GM19438 (cell line): ENCODE measurements around the gene ANHX.

Experiments used
- ATAC-seq: cut with Tn5 transposase; IDR thresholded peaks from one replicate; pipeline ENCODE4 v1.9.1; 2021; ENCODE audit warnings: low read depth; ENCODE audit not compliant: unreplicated experiment

Gene ANHX

DNA sequence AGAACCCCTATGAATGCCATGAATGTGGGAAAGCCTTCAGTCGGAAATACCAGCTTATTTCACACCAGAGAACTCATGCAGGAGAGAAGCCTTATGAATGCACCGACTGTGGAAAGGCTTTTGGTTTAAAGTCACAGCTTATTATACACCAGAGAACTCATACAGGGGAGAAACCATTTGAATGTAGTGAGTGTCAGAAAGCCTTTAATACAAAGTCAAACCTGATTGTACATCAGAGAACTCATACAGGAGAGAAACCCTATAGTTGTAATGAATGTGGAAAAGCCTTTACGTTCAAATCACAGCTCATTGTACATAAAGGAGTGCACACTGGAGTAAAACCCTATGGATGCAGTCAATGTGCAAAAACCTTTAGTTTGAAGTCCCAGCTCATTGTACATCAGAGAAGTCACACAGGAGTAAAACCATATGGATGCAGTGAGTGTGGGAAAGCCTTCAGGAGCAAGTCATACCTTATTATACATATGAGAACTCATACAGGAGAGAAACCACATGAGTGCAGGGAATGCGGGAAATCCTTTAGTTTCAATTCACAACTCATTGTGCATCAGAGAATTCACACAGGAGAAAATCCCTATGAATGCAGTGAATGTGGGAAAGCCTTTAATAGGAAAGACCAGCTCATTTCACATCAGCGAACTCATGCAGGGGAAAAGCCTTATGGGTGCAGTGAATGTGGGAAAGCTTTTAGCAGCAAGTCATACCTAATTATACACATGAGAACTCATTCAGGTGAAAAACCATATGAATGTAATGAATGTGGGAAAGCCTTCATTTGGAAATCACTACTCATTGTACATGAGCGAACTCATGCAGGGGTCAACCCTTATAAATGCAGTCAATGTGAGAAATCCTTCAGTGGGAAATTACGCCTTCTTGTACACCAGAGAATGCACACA, 32.1 kb downstream of the ANHX start:
- ATAC-seq: no peak

DNA sequence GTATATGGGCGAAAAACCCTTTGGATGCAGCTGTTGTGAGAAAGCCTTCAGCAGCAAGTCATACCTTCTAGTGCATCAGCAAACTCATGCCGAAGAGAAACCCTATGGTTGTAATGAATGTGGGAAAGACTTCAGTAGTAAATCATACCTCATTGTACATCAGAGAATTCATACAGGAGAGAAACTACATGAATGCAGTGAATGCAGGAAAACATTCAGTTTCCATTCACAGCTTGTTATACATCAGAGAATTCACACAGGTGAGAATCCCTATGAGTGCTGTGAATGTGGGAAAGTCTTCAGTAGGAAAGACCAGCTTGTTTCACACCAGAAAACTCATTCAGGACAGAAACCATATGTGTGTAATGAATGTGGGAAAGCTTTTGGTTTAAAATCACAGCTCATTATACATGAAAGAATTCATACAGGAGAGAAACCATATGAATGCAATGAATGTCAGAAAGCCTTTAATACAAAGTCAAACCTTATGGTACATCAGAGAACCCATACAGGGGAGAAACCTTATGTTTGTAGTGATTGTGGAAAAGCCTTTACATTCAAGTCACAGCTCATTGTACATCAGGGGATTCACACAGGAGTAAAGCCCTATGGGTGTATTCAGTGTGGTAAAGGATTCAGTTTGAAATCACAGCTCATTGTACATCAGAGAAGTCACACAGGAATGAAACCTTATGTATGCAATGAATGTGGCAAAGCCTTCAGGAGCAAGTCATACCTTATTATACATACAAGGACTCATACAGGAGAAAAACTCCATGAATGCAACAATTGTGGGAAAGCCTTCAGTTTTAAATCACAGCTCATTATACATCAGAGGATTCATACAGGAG, 33.0 kb downstream of the ANHX start:
- ATAC-seq: no peak

DNA sequence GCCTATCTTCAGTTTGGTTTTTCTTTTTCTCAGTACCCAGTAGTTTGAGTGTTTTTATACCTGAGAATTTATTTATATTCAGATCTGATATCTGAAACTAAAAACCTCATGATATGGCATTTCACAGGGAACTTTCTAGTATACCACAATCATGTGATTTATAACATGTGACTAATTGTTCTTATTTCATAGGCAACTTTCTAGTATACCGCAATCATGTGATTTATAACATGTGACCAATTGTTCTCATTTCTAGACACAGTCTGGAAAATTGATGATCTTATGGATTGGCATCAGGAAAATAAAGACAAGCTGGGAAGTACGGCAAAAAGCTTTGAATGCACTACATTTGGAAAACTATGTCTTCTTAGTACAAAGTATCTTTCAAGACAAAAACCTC, 33.8 kb downstream of the ANHX start:
- ATAC-seq: no peak

- no peak for ATAC-seq
Measured at GRCh38 chr12:133192847-133193246, 42.8 kb downstream of the ANHX start.

DNA sequence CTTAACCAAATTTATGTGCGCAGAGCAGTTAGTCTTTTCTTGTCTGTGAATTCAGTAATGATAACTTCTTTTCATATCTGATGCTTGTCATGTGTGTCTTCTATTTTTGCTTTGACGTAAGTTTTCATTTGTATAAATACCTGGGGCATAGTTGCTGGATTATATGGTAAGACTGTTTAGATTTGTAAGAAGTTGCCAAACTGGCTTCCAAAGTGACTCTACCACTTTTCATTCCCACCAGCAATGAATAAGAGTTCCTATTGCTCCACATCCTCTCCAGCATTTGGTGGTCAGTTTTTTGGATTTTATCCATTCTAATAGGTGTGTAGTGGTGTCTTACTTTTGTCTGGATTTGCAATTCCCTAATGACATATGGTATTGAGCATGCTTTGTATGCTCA, 45.5 kb downstream of the ANHX start:
- no peak for ATAC-seq

- peak; percentile 88 for ATAC-seq
Measured at GRCh38 chr12:133181238-133181959, 54.3 kb downstream of the ANHX start, which contains the start of gene ZNF268. Gene ZNF268 (plus strand): TSS chr12:133181495. CDS start chr12:133181998, 503 bp downstream.

- ATAC-seq: no peak
Measured at GRCh38 chr12:133180669-133181068, 55.0 kb downstream of the ANHX start.

- ATAC-seq: no peak
Measured at GRCh38 chr12:133174901-133175300, 60.8 kb downstream of the ANHX start.

DNA sequence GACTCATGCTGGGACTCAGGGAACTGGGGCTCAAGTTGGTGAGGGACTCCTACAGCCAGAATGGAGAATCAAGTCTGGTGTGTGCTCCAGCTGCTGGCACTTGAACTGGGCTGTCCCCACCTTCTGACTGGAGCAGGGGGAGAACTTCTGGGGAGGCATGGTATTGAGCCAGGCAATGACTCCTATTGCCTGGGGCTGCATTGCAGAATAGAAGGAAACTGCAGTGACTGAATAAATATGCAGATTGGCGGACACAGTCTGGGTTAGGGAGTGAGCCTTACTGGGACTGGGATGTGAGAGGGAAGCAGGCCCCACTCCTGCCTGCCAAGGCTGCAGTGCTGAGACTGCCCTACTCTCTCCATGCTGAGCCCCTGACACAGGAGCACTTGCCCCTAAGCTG, 63.2 kb downstream of the ANHX start:
- no peak for ATAC-seq
